Measurements from ENCODE around the gene SHISA9. TPM values are rescaled to one million over a fixed set of nuclear protein-coding genes. Genes with fewer than 3 reads are reported as not detected.

The SHISA9 gene
- total RNA-seq, 1 experiment from 2014 or later, result not detected

- no peak overlapping the region for H3K4me3 ChIP-seq (ENCODE audit: low read length)
- no peaks in the 10 kb centered on the region; the same call in 1 of the 2 replicates for H3K9me3 ChIP-seq (ENCODE audit: low read length)
- no peaks in the 10 kb centered on the region for H3K79me2 ChIP-seq (ENCODE audit: low read length)
- no peak overlapping the region for H3K4me2 ChIP-seq (ENCODE audit: low read depth, low read length, poor library complexity, severe bottlenecking)
- no peaks in the 10 kb centered on the region for H3K9me2 ChIP-seq (replicated peaks; ENCODE audit: insufficient read depth, low read length)
- no peaks in the 10 kb centered on the region for H3K4me1 ChIP-seq (ENCODE audit: low read length)
- no peak overlapping the region for H2AFZ ChIP-seq (ENCODE audit: low read length)
- H3K27me3 ChIP-seq (ENCODE audit: low read length), result no peaks in the 10 kb centered on the region
- no peaks in the 10 kb centered on the region for H3K36me3 ChIP-seq (ENCODE audit: insufficient read depth, low read length)
- DNase-seq, result no peak
- H3K9ac ChIP-seq (ENCODE audit: low read length), result no peak overlapping the region
- H4K20me1 ChIP-seq (ENCODE audit: insufficient read depth, low read depth, low read length), result no peaks in the 10 kb centered on the region
- no peak overlapping the region for H3K27ac ChIP-seq (ENCODE audit: low read length)
These were observed 245.4 kb downstream of the SHISA9 start for GRCh38 chr16:13146829-13147228.

GRCh38 chr16:13148294-13148693 is 246.9 kb downstream of the SHISA9 start:
- no peaks in the 10 kb centered on the region for H3K36me3 ChIP-seq (ENCODE audit: insufficient read depth, low read length)
- no peak overlapping the region for H2AFZ ChIP-seq (ENCODE audit: low read length)
- no peak overlapping the region for H3K9ac ChIP-seq (ENCODE audit: low read length)
- no peaks in the 10 kb centered on the region for H3K4me1 ChIP-seq (ENCODE audit: low read length)
- no peak for DNase-seq
- no peak overlapping the region for H3K27ac ChIP-seq (ENCODE audit: low read length)
- no peaks in the 10 kb centered on the region; the same call in 1 of the 2 replicates for H3K9me3 ChIP-seq (ENCODE audit: low read length)
- no peak overlapping the region for H3K4me2 ChIP-seq (ENCODE audit: low read depth, low read length, poor library complexity, severe bottlenecking)
- H3K79me2 ChIP-seq (ENCODE audit: low read length), result no peaks in the 10 kb centered on the region
- no peaks in the 10 kb centered on the region for H4K20me1 ChIP-seq (ENCODE audit: insufficient read depth, low read depth, low read length)
- H3K27me3 ChIP-seq (ENCODE audit: low read length), result no peaks in the 10 kb centered on the region
- no peak overlapping the region for H3K4me3 ChIP-seq (ENCODE audit: low read length)
- no peaks in the 10 kb centered on the region for H3K9me2 ChIP-seq (replicated peaks; ENCODE audit: insufficient read depth, low read length)

- H3K9me2 ChIP-seq (replicated peaks; ENCODE audit: insufficient read depth, low read length), result no peaks in the 10 kb centered on the region
- H3K9me3 ChIP-seq (ENCODE audit: low read length), result no peaks in the 10 kb centered on the region; the same call in 1 of the 2 replicates
- H4K20me1 ChIP-seq (ENCODE audit: insufficient read depth, low read depth, low read length), result no peaks in the 10 kb centered on the region
- H3K9ac ChIP-seq (ENCODE audit: low read length), result no peak overlapping the region
- H3K27me3 ChIP-seq (ENCODE audit: low read length), result no peaks in the 10 kb centered on the region
- no peaks in the 10 kb centered on the region for H3K79me2 ChIP-seq (ENCODE audit: low read length)
- no peak overlapping the region for H2AFZ ChIP-seq (ENCODE audit: low read length)
- no peaks in the 10 kb centered on the region for H3K36me3 ChIP-seq (ENCODE audit: insufficient read depth, low read length)
- no peak overlapping the region for H3K4me3 ChIP-seq (ENCODE audit: low read length)
- H3K4me1 ChIP-seq (ENCODE audit: low read length), result no peaks in the 10 kb centered on the region
- H3K27ac ChIP-seq (ENCODE audit: low read length), result no peak overlapping the region
- no peak for DNase-seq
- H3K4me2 ChIP-seq (ENCODE audit: low read depth, low read length, poor library complexity, severe bottlenecking), result no peak overlapping the region
These were observed 247.4 kb downstream of the SHISA9 start for GRCh38 chr16:13148836-13149235.

- H3K4me2 ChIP-seq (ENCODE audit: low read depth, low read length, poor library complexity, severe bottlenecking), result no peak overlapping the region
- no peak for DNase-seq
- H2AFZ ChIP-seq (ENCODE audit: low read length), result no peak overlapping the region
- no peak overlapping the region for H3K4me3 ChIP-seq (ENCODE audit: low read length)
- no peaks in the 10 kb centered on the region; the same call in 1 of the 2 replicates for H3K9me3 ChIP-seq (ENCODE audit: low read length)
- H3K36me3 ChIP-seq (ENCODE audit: insufficient read depth, low read length), result no peaks in the 10 kb centered on the region
- no peaks in the 10 kb centered on the region for H3K79me2 ChIP-seq (ENCODE audit: low read length)
- no peaks in the 10 kb centered on the region for H3K27me3 ChIP-seq (ENCODE audit: low read length)
- no peaks in the 10 kb centered on the region for H3K9me2 ChIP-seq (replicated peaks; ENCODE audit: insufficient read depth, low read length)
- H3K4me1 ChIP-seq (ENCODE audit: low read length), result no peaks in the 10 kb centered on the region
- no peak overlapping the region for H3K27ac ChIP-seq (ENCODE audit: low read length)
- H3K9ac ChIP-seq (ENCODE audit: low read length), result no peak overlapping the region
- no peaks in the 10 kb centered on the region for H4K20me1 ChIP-seq (ENCODE audit: insufficient read depth, low read depth, low read length)
These were observed 248.9 kb downstream of the SHISA9 start for GRCh38 chr16:13150181-13150885.

GRCh38 chr16:13153696-13154095 is 252.3 kb downstream of the SHISA9 start:
- Histone ChIP-seq H3K9ac (ENCODE audit: low read length) (no peak overlapping the region), H3K27me3 (ENCODE audit: low read length) (no peaks in the 10 kb centered on the region), H3K9me3 (ENCODE audit: low read length) (no peaks in the 10 kb centered on the region; the same call in 1 of the 2 replicates), H3K79me2 (ENCODE audit: low read length) (no peaks in the 10 kb centered on the region), H4K20me1 (ENCODE audit: insufficient read depth, low read depth, low read length) (no peaks in the 10 kb centered on the region), H3K4me3 (ENCODE audit: low read length) (no peak overlapping the region), H3K4me2 (ENCODE audit: low read depth, low read length, poor library complexity, severe bottlenecking) (no peak overlapping the region), H3K9me2 (replicated peaks; ENCODE audit: insufficient read depth, low read length) (no peaks in the 10 kb centered on the region), H3K4me1 (ENCODE audit: low read length) (no peaks in the 10 kb centered on the region), H2AFZ (ENCODE audit: low read length) (no peak overlapping the region), H3K27ac (ENCODE audit: low read length) (no peak overlapping the region), H3K36me3 (ENCODE audit: insufficient read depth, low read length) (no peaks in the 10 kb centered on the region)
- no peak for DNase-seq

GRCh38 chr16:13154799-13155198 is 253.4 kb downstream of the SHISA9 start:
- no peak for DNase-seq
- no peaks in the 10 kb centered on the region for H4K20me1 ChIP-seq (ENCODE audit: insufficient read depth, low read depth, low read length)
- H3K9me3 ChIP-seq (ENCODE audit: low read length), result no peaks in the 10 kb centered on the region
- H3K36me3 ChIP-seq (ENCODE audit: insufficient read depth, low read length), result no peaks in the 10 kb centered on the region
- no peak overlapping the region for H3K4me3 ChIP-seq (ENCODE audit: low read length)
- H3K4me2 ChIP-seq (ENCODE audit: low read depth, low read length, poor library complexity, severe bottlenecking), result no peak overlapping the region
- no peaks in the 10 kb centered on the region for H3K4me1 ChIP-seq (ENCODE audit: low read length)
- no peaks in the 10 kb centered on the region for H3K27me3 ChIP-seq (ENCODE audit: low read length)
- no peaks in the 10 kb centered on the region for H3K9me2 ChIP-seq (replicated peaks; ENCODE audit: insufficient read depth, low read length)
- no peak overlapping the region for H2AFZ ChIP-seq (ENCODE audit: low read length)
- H3K79me2 ChIP-seq (ENCODE audit: low read length), result no peaks in the 10 kb centered on the region
- no peak overlapping the region for H3K9ac ChIP-seq (ENCODE audit: low read length)
- H3K27ac ChIP-seq (ENCODE audit: low read length), result no peak overlapping the region

GRCh38 chr16:13155377-13155776 is 254.0 kb downstream of the SHISA9 start:
- H2AFZ ChIP-seq (ENCODE audit: low read length), result no peak overlapping the region
- H3K79me2 ChIP-seq (ENCODE audit: low read length), result no peaks in the 10 kb centered on the region
- H3K9ac ChIP-seq (ENCODE audit: low read length), result no peak overlapping the region
- H3K27me3 ChIP-seq (ENCODE audit: low read length), result no peaks in the 10 kb centered on the region
- no peaks in the 10 kb centered on the region for H3K9me2 ChIP-seq (replicated peaks; ENCODE audit: insufficient read depth, low read length)
- no peak overlapping the region for H3K4me2 ChIP-seq (ENCODE audit: low read depth, low read length, poor library complexity, severe bottlenecking)
- H4K20me1 ChIP-seq (ENCODE audit: insufficient read depth, low read depth, low read length), result no peaks in the 10 kb centered on the region
- no peaks in the 10 kb centered on the region for H3K36me3 ChIP-seq (ENCODE audit: insufficient read depth, low read length)
- H3K27ac ChIP-seq (ENCODE audit: low read length), result no peak overlapping the region
- H3K4me3 ChIP-seq (ENCODE audit: low read length), result no peak overlapping the region
- DNase-seq, result no peak
- no peaks in the 10 kb centered on the region for H3K9me3 ChIP-seq (ENCODE audit: low read length)
- no peaks in the 10 kb centered on the region for H3K4me1 ChIP-seq (ENCODE audit: low read length)

GRCh38 chr16:13155780-13156179 is 254.4 kb downstream of the SHISA9 start:
- Histone ChIP-seq H2AFZ (ENCODE audit: low read length) (no peak overlapping the region), H3K4me2 (ENCODE audit: low read depth, low read length, poor library complexity, severe bottlenecking) (no peak overlapping the region), H3K27me3 (ENCODE audit: low read length) (no peaks in the 10 kb centered on the region), H3K27ac (ENCODE audit: low read length) (no peak overlapping the region), H3K36me3 (ENCODE audit: insufficient read depth, low read length) (no peaks in the 10 kb centered on the region), H3K9ac (ENCODE audit: low read length) (no peak overlapping the region), H3K79me2 (ENCODE audit: low read length) (no peaks in the 10 kb centered on the region), H3K4me3 (ENCODE audit: low read length) (no peak overlapping the region), H3K4me1 (ENCODE audit: low read length) (no peaks in the 10 kb centered on the region), H4K20me1 (ENCODE audit: insufficient read depth, low read depth, low read length) (no peaks in the 10 kb centered on the region), H3K9me3 (ENCODE audit: low read length) (no peaks in the 10 kb centered on the region), H3K9me2 (replicated peaks; ENCODE audit: insufficient read depth, low read length) (no peaks in the 10 kb centered on the region)
- no peak for DNase-seq

All from Karpas-422 (cell line).